ENCODE measurements around the gene ZBTB17.

Gene ZBTB17

DNA sequence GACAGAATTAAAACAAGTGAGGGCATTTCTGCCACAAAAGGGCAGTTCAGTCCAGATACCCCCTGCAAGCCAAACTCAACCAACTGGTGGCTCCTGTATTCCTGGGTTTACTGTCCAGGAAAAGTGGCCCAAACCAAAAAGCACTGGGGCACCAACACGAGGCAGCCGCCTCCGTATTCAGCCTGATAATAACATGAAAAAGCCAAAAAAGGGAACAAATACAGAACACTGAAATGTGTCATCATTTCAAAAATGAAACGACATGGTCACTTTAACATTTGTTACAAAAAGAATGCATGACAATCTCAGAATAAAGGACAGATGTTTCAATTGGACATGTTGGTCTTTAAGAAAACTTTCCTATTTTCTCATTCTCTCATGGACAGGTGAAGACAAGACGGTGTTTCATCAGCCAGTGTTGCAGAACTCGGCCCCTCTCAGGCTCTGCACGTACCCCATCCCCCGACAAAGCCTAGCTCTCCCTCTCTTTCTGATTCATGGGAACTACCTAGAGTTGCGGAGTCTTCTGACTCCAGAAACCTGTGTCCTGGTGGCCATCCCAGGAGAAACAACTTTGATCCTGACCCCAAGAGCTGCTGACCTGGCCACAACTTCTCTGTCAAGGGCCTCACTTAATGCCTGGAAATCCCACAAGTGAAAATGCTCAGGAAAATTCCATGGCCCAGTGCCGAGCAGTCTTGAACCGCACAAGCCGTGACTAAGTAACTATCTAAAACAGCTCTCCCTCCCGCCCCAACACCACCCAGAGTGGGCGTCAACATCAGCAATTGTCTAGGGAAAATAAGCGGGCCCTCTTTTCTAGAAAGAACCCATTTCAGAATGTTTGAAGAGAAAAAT is 27.1 kb downstream of the ZBTB17 start:
- peak; percentile 51 for DNase-seq (ENCODE audit: insufficient read length, low spot score)
- no peak for FAIRE-seq

DNA sequence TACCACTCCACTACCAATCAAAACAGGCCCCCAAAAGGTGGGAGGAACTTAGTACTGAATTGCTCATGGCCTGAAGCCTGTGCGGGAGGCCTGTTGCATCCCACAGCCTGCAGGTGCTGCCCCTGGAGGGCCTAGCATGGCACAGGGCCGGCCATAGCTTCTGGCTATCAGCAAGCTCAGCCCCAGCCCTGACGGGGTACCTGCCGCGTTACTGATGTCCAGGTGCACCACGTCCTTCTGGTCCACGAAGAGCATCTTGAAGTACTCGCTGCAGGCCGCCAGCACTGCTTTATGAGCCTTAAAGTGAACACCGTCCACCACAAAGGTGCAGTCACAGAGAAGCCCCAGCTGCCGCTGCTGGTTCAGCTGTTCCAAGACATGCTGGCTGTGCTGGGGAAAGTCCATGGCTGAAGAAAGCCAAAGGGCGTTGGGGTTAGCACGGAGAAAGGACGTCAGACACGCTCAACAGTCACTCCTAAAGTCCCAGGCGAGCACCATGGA is 27.8 kb downstream of the ZBTB17 start:
- no peak for FAIRE-seq
- TF ChIP-seq POLR2A (IDR thresholded peaks at IDR 0.05; ENCODE audit: low read depth, low read length), result no peak

More for the DNA sequence above, 27.1 kb downstream of the ZBTB17 start:
- no peak for TF ChIP-seq POLR2A (IDR thresholded peaks at IDR 0.05; ENCODE audit: low read depth, low read length)

DNA sequence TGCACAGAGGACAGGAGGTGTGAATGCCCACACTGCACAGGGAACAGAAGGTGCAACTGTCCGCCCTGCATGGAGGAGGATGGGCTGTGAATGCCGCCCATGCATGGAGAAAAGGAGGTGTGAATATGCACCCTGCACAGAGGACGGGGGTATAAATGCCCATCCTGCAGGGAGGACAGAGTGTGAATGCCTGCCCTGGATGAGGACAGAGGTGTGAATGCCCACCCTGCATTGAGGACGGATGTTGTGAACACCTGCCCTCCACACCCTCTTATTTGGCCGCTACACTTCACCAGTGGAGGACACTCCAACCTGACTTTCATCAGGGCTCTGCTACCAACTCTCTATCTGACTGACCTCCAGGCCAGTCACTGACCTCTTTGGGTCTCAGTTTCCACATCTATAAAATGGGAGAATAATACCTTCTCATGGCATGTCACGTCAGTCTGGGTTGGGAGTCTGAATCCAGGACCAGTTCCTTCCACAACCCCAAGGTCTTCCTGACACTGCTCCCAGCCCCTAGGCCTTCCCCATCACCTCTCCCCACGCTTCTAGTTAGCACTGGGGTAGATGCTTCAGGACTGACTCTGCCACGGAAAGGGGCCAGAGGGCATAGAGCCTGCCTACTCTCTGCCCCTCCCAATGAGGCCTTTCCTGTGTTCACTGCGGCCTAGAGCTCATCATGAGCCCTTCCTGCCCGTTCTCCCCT is 28.4 kb downstream of the ZBTB17 start:
- TF ChIP-seq POLR2A (IDR thresholded peaks at IDR 0.05; ENCODE audit: low read depth, low read length), result no peak
- no peak for DNase-seq (ENCODE audit: insufficient read length, low spot score)
- no peak for FAIRE-seq

More for the DNA sequence above, 27.8 kb downstream of the ZBTB17 start:
- no peak for DNase-seq (ENCODE audit: insufficient read length, low spot score)

DNA sequence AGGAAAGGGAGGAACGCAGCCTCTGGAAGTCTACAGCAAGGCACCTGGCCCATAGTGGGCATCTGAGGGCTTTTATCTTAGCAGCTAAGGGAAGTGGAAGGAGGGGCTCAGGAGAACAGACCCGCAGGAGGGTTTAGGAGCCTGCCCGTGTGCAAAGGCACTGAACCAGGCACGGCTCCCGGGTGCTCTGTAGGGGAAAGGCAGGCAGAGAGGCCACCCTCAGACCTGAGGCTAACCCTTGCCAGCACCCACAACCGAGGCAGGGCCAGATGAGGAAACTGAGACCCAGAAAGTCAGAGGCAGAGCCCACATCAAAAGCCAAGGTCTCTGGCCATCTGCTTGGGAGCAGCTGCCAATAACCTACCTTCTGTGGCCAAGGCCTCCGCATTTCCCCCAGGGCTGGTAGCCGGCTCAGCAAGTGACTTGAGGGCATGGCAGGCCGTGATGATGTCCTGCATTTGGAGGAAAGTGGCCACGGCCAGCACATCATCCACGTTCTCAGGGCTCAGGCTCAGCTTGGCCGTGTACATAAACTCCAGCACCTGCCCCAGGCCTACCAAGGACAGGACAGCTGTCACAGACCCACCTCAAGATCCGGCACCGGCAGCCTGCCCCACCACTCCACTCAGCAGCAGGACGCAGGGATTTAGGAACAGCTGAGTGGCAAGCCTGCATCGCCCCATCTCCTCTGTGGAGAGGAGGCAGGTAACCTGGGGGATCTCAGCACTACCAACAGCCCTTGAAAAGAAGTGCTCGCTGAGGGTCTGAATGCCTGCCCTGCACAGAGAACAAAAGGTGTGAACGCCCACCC is 29.1 kb downstream of the ZBTB17 start:
- FAIRE-seq, result no peak
- DNase-seq (ENCODE audit: insufficient read length, low spot score), result no peak
- TF ChIP-seq POLR2A (IDR thresholded peaks at IDR 0.05; ENCODE audit: low read depth, low read length), result no peak

DNA sequence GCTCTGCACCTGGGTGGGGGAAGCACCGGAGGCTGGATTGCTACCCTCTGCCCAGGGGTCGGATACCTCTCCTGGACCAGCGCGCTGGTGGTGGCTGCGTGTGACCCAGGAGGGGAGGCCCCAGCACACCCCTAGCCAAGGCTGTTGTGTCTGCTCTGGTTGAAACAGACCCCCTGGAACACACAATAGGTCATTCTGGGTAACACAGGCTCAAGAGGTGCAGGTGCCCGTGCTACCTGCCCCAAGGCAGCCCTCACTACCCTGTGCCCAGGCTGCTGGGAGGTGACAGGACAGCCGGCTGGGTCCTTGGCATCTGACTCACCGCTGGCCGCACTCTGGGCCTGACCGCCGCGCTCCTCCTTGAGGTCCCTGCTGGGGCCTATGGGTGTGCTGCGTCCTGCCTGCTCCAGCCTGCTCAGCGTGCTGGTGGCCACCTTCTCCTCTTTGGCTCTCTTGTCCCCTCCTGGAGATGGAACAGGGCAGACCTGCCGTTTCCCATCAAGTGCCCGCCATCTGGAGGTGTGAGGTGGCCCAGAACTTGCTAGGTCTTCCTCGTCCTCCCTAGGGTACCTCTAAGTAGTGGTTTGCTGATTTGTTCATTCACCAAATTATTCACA is 30.0 kb downstream of the ZBTB17 start:
- TF ChIP-seq POLR2A (IDR thresholded peaks at IDR 0.05; ENCODE audit: low read depth, low read length), result no peak
- no peak for FAIRE-seq
- DNase-seq (ENCODE audit: insufficient read length, low spot score), result no peak

DNA sequence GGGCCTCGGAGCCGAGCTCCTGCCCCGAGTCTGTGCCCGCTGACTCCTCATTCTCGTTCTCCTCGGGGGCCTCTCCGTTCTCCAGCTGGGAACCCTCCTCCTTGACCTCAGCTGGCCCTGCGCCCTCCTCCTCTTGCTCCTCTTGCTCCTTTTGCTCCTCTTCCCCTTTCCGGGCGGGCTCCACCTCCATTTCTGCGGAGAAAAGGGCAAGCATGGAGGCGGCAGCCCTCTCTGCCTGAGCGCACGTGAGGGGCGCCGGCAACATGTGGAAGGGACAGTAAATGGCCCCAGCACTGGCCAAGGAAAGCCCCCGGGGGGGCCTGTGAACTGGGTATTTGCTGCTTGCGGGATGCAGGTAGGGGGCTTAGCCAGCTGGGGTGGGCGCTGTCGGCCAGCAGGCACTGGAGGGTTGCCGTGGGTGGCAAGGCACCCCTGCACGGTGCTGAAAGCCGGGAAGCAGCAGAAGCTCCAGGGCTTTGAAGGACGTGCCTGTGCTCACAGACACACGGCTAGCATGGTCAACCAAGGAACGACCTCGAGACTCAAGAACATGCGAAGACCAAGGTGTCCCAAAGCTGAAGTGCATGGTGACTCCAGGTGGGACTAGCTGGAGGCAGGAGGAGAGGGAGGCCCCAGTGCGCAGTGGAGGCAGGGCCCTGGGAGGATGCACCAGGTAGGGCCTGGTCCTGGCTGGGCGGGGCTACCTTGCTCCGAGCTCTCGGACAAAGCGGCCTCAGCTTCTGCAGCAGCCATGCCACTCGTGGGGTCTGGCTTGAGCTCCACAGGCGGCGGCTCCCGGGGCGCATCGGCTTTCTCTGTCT is 30.7 kb downstream of the ZBTB17 start:
- FAIRE-seq, result no peak
- no peak for TF ChIP-seq POLR2A (IDR thresholded peaks at IDR 0.05; ENCODE audit: low read depth, low read length)
- no peak for DNase-seq (ENCODE audit: insufficient read length, low spot score)

DNA sequence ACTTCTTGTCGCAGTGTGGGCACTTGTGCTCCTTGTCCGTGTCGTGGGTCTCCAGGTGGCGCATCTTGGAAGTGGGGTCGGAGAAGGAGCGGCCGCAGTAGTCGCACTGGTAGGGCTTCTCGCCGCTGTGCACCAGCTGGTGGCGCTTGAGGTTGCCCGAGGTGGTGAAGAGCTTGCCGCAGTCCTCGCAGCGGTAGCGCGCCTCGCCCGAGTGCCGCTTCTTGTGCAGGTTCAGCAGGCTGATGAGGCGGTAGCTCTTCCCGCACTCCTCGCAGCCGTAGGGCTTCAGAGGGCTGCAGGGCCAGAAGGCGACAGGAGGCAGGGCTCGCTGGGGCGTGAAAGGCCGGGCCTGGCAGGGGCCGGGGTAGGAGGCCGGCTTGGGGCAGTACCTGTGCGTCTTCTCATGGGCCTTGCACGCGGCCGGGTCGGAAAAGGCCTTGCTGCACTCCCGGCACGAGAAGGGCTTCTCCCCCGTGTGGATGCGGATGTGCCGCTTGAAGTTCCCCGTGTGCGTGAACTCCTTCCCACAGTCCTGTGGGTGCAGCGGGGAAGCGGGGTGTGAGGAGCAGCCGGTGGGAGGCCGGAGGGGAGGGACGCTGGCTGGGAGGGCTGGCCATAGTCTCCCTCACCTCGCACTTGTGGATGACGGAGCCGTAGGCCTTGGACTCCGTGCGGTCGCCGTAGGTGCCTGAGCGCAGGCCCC is 31.4 kb downstream of the ZBTB17 start:
- TF ChIP-seq POLR2A (IDR thresholded peaks at IDR 0.05; ENCODE audit: low read depth, low read length), result no peak
- FAIRE-seq (no peak), DNase-seq (ENCODE audit: insufficient read length, low spot score) (no peak)

DNA sequence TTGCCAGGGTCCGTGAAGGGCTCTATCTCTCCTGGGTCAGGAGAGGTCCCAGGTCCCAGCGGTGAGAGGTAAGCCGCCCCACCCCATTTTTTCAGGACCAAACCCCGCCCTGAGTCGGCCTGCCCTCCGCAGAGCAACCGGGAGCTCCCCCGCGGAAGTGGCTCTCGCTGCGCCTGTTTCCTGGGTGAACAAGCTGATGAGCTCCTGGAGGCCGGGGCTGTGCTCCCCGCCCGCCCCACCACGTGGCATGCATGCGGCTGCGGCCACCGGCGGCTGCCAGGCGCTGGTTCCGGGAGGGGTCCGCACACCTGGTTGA is 32.0 kb downstream of the ZBTB17 start:
- DNase-seq (ENCODE audit: insufficient read length, low spot score) (no peak), FAIRE-seq (no peak)
- TF ChIP-seq POLR2A (IDR thresholded peaks at IDR 0.05; ENCODE audit: low read depth, low read length), result no peak

DNA sequence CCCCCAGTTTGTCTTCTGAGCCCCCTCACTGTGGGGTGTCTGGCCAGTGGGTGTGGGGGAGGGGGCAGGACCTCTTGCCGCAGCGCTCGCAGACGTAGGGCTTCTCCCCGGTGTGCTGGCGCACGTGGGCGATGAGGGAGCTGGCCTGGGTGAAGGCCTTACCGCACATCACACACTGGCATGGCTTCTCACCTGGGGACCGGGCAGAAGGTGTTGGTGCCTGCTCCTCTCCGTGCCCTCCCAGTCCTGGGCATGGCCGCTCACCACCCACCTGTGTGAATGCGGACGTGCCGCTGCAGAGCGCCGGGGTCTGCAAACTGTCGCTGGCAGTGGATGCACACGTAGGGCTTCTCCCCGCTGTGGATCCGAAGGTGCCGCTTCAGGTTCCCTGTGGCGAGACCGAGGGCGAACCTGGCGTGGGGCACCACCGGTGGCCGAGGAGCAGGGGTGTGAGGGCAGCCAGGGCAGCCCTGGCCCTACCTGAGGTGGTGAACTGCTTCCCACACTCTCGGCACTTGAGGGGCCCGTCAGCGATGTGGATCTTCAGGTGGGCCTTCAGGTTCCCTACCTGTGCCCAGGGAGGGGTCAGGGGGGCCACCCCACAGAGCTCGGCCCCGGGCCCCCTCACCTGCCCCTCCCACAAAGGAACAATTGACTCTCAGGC is 32.4 kb downstream of the ZBTB17 start:
- no peak for DNase-seq (ENCODE audit: insufficient read length, low spot score)
- TF ChIP-seq POLR2A (IDR thresholded peaks at IDR 0.05; ENCODE audit: low read depth, low read length), result no peak
- no peak for FAIRE-seq

DNA sequence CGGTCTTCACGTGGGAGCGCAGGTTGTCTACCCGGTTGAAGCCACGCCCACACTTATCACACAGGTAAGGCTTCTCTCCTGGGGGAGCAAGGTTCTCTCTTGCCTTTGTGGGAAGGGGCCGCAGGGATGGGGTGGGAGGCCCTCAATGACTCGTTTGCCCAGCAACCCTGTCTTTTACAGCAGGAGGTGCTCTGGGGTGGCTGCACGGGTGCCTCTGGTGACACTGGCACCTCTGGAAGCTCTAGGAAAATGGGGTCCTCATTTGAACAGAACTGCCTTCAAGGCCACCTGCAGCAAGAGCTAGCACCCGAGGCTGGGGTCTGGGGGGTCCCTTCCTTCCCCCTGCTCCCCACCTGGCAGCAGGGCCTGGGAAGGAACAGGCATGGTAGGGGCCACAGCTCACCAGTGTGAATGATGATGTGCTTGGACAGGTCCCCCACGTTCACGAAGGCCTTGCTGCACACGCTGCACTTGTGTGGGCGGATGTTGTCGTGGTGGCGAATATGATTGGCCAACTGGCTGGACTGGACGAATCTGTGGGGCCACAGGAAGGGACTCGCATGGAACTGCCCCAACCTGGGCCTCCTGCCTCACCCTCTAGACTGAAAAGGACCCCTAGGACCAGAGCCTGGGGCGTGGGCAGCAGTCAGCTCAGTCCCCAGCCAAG is 33.1 kb downstream of the ZBTB17 start:
- FAIRE-seq (no peak), DNase-seq (ENCODE audit: insufficient read length, low spot score) (no peak)
- no peak for TF ChIP-seq POLR2A (IDR thresholded peaks at IDR 0.05; ENCODE audit: low read depth, low read length)

DNA sequence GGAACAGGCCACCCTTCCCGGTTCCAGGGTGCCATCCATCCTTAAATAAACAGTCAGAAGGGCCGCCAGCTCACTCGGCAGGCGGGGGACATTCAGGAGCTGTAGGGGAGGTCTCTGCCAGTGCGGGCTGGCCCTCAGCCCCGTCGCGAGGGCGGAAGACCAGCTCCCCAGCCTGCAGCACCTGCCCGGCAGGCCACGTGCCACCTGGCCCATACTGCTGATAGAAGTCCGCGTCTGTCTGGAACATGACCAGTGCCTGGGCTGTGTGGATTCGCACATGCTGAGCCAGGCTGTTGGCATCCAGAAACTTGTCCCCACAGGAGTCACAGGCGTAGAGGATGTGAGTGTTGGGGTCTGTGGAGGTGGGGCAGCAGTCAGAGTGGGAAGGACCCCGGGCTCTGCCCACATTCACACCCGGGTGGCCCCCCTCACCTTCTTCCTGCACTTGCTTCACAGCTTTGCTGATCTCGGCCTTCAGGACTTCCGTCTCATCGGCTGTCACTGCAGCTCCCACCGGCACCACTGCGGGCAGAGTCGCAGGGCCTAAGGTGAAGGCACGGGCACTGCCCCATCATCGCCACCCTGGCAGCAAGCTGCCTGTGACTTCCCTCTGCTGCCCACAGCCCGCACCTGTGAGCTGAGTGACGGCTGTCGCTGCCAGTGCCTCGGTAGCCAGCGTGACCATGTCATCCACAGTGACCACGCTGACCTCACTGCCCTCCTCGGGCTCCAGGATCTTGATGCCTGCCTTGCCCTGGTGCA is 33.8 kb downstream of the ZBTB17 start:
- DNase-seq (ENCODE audit: insufficient read length, low spot score), result no peak
- no peak for FAIRE-seq
- TF ChIP-seq POLR2A (IDR thresholded peaks at IDR 0.05; ENCODE audit: low read depth, low read length), result no peak
